Upper lobe of left lung (tissue), 4 donors: ENCODE results near the gene SIM2.

Experiments used
- POLR2A ChIP-seq, 4 donors: fragments of 450-650 bp; IDR thresholded peaks; one replicate each; pipeline ENCODE4 v1.5.1; 2016 to 2017; ENCODE audit warnings: antibody characterized with exemption in 4 of 4, mild to moderate bottlenecking in 2 of 4
- TF ChIP-seq, protein P1 (sequence below), 6 experiments: fragments of 450-650 bp in 4 of 6; fragments of 200-600 bp in 2 of 6; sonication (generic) in 2 of 6; IDR thresholded peaks; one replicate each; pipeline ENCODE4 v1.5.1; 2016 to 2019; ENCODE audit warnings: antibody characterized with exemption in 6 of 6

DNA sequence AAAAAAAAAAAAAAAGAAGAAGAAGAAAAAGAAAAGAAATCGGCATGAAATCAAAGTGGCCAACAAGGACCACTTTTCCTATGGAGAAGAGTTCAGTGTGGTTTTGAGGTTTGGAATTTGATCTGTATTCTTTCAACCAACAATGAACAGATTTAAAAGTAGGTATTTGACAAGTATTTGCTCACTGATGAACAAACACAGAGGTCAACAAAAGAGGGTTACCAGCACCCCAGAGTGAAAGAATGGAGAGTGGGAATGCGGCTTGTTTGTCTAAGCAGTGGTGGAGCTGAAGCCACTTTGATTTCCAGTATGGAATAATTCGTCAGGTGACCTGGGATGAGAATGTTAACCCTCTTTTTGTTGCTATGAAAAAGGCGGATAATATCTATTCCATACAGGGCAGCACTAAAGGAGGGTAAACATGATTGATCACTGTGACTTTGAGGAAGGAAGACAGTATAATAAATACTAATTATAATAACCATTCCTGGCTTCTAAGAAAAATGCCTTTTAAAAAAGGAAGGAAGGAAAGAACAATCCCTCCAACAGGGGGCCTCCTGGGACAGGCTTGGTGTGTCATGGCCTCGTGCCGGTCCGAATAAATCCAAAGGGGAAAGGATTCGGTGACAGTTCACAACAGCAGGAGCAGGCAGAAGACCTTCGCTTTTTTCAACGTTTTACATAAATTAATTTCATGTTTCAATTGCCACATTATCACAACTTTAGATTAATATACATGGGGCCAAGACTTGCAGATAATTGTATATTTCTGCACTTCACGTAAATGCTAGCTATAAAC, 37.2 kb upstream of the SIM2 start:
- TF ChIP-seq, protein P1, sequence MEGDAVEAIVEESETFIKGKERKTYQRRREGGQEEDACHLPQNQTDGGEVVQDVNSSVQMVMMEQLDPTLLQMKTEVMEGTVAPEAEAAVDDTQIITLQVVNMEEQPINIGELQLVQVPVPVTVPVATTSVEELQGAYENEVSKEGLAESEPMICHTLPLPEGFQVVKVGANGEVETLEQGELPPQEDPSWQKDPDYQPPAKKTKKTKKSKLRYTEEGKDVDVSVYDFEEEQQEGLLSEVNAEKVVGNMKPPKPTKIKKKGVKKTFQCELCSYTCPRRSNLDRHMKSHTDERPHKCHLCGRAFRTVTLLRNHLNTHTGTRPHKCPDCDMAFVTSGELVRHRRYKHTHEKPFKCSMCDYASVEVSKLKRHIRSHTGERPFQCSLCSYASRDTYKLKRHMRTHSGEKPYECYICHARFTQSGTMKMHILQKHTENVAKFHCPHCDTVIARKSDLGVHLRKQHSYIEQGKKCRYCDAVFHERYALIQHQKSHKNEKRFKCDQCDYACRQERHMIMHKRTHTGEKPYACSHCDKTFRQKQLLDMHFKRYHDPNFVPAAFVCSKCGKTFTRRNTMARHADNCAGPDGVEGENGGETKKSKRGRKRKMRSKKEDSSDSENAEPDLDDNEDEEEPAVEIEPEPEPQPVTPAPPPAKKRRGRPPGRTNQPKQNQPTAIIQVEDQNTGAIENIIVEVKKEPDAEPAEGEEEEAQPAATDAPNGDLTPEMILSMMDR (IDR thresholded peaks at IDR 0.05): peak in 2 of 6 experiments; percentile 30
- no peak for TF ChIP-seq POLR2A (IDR thresholded peaks at IDR 0.05)
